ES-I3 (cell line): ENCODE data around the gene PLEKHA3.

Experiments used
- H3K36me3 ChIP-seq: 2 replicates; pipeline ENCODE4 v1.6.1; 2013; ENCODE audit warnings: mild to moderate bottlenecking, low read length, control low read depth, moderate library complexity; ENCODE audit not compliant: insufficient read depth
- H3K4me1 ChIP-seq: 2 replicates; pipeline ENCODE4 v1.6.1; 2013; ENCODE audit warnings: mild to moderate bottlenecking, control low read depth, low read length; ENCODE audit not compliant: insufficient read depth
- H3K9ac ChIP-seq: 2 replicates; pipeline ENCODE4 v1.6.1; 2013; ENCODE audit warnings: low read depth, mild to moderate bottlenecking, low read length, moderate library complexity
- H3K9me3 ChIP-seq: 2 replicates; pipeline ENCODE4 v1.6.1; 2013; ENCODE audit warnings: mild to moderate bottlenecking, low read length, moderate library complexity; ENCODE audit not compliant: control insufficient read depth, insufficient read depth

The PLEKHA3 gene

DNA sequence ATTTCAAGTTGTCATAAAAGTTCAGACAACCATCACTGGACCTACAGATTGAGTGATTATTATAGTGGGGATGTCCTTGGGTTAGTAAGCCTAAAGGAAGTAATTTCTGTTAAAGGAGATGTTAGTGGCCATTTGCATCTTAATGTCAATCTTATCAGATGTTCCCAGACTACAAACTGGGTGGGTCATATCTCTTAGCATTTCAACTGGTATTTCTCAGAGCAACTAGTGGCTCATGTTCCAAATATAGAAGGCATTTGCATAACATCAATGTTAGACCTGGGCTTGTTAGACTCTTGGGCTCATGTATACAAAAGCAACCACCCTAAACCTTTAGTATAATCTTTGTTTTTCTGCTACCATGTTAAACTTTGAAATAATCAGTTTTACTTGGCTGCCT, 17.9 kb downstream of the PLEKHA3 start:
- peaks cover 4% of the 10 kb centered on the region; the same call in 1 of the 2 replicates for H3K36me3 ChIP-seq
- H3K9ac ChIP-seq, result no peak overlapping the region
- 0 out of 2 replicates have a peak, but pooled peaks cover 3% of the 10 kb centered on the region for H3K4me1 ChIP-seq
- no peaks in the 10 kb centered on the region for H3K9me3 ChIP-seq

DNA sequence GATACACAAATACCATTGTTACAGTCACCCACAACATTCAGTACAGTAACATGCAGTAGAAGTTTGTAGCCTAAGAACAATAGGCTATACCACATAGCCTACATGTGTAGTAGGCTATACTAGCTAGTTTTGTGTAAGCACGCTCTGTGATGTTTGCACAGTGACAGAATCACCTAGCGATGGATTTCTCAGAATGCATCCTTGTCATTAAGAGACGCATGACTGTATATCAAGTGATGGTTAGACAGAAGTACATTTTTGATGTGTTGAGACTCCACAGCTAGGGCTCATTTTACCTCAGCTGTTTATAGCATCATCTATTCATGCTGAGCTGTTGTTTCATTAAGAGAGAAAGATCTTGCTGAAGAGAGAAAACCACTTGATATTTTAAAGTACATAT, 19.4 kb downstream of the PLEKHA3 start:
- Histone ChIP-seq H3K9ac (no peak overlapping the region), H3K9me3 (no peaks in the 10 kb centered on the region), H3K4me1 (0 out of 2 replicates have a peak, but pooled peaks cover 3% of the 10 kb centered on the region), H3K36me3 (peaks cover 4% of the 10 kb centered on the region; the same call in 1 of the 2 replicates)

DNA sequence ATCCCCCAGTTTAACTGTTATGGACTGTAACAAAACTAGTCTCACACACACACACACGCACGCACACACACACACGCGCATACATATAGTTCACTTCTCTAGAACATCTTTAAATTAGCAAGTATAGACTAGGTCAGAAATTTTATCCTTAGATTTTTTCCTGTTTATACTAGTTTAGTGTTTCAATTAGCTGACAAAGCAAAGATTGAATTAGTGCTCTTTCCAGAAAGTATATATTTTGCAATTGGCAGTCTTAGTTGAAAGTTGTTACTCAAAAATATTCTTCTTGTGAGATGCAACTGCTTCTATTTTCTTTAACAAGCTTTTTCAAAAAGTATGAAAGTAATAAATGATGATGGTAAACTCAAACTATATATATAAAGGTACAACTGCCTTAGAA, 22.5 kb downstream of the PLEKHA3 start:
- Histone ChIP-seq H3K36me3 (peaks cover 4% of the 10 kb centered on the region; the same call in 1 of the 2 replicates), H3K9me3 (no peaks in the 10 kb centered on the region), H3K9ac (no peak overlapping the region), H3K4me1 (peaks cover 13% of the 10 kb centered on the region)

DNA sequence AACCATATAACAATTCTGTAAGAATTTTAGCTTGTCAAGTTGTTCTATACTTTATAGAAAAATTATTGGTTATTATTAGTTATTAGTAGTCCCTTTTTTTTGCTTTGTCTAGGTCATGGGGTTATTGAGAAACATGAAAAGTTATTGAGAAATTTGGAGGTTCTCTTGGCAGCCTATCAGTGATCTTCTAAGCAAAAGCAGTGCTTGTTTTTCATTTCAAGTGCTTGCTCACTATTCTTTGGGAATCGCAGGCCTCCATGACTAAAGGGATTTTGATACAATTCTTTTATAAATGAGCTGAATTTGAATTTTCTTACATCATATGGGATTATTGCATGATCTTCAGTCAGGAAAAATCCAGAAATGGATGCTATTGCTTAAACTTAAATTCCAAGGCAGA, 25.8 kb downstream of the PLEKHA3 start:
- H3K36me3 ChIP-seq, result no peaks in the 10 kb centered on the region
- peaks cover 16% of the 10 kb centered on the region for H3K4me1 ChIP-seq
- no peaks in the 10 kb centered on the region for H3K9me3 ChIP-seq
- no peak overlapping the region for H3K9ac ChIP-seq

DNA sequence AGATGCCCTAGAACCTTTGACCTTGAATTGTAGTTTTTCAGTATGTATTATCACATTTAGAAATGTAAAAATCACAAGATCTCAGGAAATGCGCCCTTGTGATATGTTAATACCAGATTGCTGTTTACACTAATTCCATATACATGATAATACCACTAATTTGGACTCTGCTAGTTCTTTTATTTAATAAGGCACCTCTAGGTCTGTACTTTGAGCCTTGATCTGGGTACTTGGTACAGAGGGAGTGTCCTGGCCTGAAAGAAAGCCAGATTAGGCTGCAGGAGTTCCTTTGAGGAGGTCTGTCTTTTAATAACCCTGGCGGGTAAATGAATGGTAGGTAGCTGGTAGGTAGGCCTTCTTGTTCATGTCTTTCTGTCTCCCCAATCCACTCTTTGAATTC, 26.3 kb downstream of the PLEKHA3 start:
- no peaks in the 10 kb centered on the region for H3K9me3 ChIP-seq
- H3K36me3 ChIP-seq, result no peaks in the 10 kb centered on the region
- H3K4me1 ChIP-seq, result peaks cover 16% of the 10 kb centered on the region
- no peak overlapping the region for H3K9ac ChIP-seq

DNA sequence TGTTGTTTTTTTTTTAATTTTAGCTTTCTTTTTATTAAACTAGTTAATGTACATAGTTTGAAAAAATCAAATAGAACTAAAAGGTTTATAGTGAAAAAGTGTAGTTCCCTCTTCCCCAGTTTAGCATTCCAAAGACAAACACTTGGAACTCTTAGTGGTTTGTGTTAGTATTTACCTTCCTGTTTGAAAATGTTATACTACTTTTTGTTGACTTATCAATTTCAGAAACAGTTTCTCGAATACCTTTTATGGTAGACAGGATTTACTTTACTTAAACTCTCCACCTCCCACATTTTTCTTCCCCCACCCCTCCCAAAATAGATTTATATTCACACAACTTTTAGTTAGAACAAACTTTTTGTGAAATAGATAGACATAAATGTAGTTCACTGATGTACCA, 26.7 kb downstream of the PLEKHA3 start:
- Histone ChIP-seq H3K9me3 (no peaks in the 10 kb centered on the region), H3K9ac (no peak overlapping the region), H3K36me3 (no peaks in the 10 kb centered on the region), H3K4me1 (peaks cover 16% of the 10 kb centered on the region)

DNA sequence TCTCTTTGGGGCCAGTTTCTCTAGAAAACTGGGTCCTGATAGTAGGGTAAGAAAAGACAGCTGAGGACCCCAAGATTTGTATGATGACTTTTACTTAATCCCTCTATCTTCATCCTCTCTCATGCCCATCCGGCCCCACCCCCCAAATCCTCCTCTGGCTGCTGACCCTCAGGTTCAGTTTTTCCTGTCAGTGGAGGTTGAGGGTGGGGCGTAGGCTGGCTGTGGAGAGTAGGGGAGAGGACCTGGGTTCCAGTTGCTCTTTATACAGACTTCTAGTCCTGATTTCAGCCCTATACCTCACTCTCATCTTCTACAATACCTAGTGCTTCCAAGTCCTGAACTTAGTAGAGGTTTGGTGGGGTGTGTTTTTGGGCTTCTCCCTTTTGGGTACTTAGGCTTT, 28.4 kb downstream of the PLEKHA3 start:
- no peak overlapping the region for H3K9ac ChIP-seq
- no peaks in the 10 kb centered on the region for H3K36me3 ChIP-seq
- peaks cover 16% of the 10 kb centered on the region for H3K4me1 ChIP-seq
- no peaks in the 10 kb centered on the region for H3K9me3 ChIP-seq

DNA sequence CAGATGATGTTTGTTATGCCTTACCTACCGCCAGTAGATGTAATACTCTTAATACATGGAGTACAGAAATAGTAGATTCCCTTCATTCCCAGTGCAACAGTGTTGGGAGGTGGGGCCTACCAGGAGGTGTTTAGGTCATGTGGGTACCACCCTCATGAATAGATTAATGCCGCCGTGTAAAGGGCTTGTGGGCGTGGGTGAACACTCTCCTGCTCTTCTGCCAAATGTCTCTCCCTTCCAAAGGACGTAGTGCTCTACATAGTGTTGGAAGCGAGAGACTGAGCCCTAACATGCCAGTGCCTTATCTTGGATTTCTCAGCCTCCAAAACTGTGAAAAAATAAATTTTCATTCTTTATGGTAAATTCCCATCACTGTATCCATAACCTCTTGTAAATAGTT, 30.1 kb downstream of the PLEKHA3 start:
- no peaks in the 10 kb centered on the region for H3K36me3 ChIP-seq
- H3K9me3 ChIP-seq, result no peaks in the 10 kb centered on the region
- H3K9ac ChIP-seq, result no peak overlapping the region
- peaks cover 16% of the 10 kb centered on the region for H3K4me1 ChIP-seq

DNA sequence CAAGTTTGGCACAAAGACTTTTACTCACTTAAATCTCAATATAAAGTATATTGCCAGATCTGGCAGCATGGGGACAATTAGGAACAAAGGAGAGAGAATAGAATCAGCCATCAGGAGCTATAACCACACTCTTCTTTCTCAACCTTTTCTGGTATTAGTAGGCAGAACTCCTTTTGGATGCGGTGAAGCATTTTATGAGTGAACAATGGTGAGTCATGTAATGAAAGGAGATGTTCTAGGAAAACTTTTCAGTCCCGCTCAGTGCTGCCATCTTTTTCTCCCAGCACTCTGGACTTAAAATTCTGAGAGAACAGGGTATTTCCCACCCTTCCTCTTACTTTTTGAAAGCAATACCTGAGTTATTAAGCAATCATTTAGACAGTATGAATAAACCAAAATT, 32.2 kb downstream of the PLEKHA3 start:
- Histone ChIP-seq H3K9me3 (no peaks in the 10 kb centered on the region), H3K4me1 (0 out of 2 replicates have a peak, but pooled peaks cover 6% of the 10 kb centered on the region), H3K36me3 (no peaks in the 10 kb centered on the region), H3K9ac (no peak overlapping the region)

DNA sequence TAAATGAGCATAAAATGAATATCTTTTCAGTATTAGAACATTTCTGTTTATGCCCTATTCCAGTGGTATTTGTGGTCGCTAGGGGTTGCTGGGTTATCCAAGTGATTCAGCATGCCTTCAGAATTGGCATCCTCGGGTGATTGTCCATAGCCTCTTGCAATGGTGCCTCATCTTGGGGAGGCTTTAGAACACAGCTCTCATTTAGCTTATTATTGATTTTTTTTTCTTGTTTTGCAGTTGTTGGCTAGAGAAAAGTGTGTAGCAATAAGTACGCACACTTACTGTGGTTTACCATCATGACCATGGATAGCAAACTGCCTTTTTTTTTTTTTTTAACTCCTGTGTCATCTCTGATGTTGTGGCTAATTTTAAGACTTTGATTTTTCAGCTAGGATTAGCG, 33.6 kb downstream of the PLEKHA3 start:
- Histone ChIP-seq H3K9me3 (no peaks in the 10 kb centered on the region), H3K36me3 (no peaks in the 10 kb centered on the region), H3K4me1 (0 out of 2 replicates have a peak, but pooled peaks cover under 1% of the 10 kb centered on the region), H3K9ac (no peak overlapping the region)

DNA sequence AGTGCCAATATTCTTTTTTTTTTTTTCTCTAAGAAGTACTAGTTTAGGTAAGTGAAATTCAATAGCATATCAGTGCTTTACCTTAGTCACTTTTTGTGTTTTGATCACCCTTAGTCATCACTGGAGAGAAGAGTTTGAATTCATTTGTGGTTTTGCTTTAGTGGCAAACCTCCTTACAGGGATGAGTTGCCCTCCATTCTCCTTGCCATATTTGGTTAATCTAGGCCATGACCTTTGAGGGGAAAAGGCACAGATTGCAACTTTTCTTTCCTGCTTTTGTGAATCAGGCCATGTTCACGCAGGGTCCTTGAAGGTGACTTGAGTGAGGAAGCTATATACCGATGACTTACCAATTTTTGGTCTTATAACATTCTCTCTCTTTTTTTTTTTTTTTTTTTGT, 34.4 kb downstream of the PLEKHA3 start:
- Histone ChIP-seq H3K9ac (no peak overlapping the region), H3K9me3 (no peaks in the 10 kb centered on the region), H3K4me1 (no peaks in the 10 kb centered on the region), H3K36me3 (no peaks in the 10 kb centered on the region)

DNA sequence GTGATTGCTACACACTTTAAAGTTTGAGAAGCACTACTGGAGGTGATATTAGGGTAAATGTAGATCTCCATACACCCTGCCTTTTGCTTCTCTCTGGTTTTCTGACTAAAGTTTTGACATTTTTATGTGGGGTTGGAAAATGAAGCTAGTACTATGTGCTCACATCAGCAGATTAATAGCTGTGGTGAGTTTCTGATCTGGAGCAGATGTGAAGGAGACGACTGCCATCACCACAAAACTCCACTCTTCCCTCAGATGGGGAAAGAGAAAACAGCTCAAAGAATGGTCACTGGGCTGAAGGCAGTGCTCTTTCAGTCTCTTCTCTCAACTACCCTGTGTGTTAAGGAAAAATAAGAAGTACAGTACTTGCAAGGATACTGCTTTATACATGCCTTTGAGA, 37.2 kb downstream of the PLEKHA3 start:
- Histone ChIP-seq H3K4me1 (no peaks in the 10 kb centered on the region), H3K36me3 (no peaks in the 10 kb centered on the region), H3K9me3 (no peaks in the 10 kb centered on the region), H3K9ac (no peak overlapping the region)

DNA sequence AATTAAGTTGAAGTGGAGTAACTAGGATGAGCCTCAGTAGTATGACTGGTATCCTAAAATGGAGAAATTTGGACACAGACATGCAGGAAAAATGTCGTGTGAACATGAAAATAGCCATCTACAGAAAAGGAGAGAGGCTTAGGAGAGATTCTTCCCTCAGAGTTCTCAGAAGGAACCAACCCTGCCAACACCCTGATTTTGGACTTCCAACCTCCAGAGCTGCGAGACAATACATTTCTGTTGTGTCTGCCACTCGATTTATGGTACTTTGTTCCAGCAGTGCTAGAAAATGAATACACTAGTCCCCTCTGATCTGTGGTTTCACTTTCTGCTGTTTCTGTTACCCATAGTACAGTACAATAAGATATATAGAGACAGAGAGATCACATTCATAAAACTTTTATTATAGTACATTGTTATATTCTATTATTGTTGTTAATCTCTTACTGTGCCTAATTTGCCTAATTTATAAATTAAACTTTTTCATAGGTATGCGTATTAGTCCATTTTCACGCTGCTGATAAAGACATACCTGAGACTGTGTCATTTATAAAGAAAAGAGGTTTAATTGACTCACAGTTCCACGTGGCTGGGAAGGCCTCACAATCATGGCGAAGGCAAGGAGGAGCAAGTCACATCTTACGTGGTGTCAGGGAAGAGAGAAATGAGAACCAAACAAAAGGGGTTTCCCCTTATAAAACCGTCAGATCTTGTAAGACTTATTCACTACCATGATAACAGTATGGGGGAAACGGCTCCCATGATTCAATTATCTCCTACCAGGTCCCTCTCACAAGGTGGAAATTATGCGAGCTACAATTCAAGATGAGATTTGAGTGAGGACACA, 41.3 kb downstream of the PLEKHA3 start:
- H3K36me3 ChIP-seq, result no peaks in the 10 kb centered on the region
- H3K4me1 ChIP-seq, result no peaks in the 10 kb centered on the region
- H3K9me3 ChIP-seq, result no peaks in the 10 kb centered on the region
- no peak overlapping the region for H3K9ac ChIP-seq

DNA sequence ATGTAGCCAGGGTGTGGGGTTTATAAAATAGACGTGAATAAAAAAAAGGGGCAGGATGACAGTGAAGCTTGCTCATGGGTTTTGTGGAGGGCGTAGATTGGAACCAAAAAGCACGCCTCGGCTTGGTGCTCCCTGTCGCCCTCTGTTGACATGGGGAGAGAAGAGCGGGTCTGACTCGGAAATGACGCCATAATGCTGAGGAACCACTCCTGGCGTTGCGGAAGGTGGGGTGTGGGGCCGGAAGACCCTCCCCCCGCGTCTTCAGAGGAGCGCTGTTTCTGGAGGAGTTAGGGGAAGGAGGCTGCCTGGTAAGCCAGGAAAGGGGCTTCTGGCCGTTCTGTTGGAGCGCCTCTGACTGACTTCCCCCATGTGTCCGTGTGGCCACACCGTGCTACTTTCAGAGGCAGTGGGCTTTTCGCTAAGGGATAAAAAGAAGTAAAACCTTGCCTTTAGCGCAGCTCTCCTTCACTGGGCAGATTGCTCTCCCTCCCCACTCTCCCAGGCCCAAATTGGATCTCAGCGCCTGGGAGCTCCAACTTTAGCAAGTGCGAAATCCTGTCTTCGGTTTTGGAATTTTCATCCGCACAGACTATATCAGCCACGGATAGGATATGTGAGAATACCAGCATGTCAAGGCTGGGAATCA, 42.8 kb downstream of the PLEKHA3 start:
- Histone ChIP-seq H3K9ac (peak overlapping the region; percentile 74), H3K9me3 (no peaks in the 10 kb centered on the region), H3K4me1 (no peaks in the 10 kb centered on the region), H3K36me3 (no peaks in the 10 kb centered on the region)

DNA sequence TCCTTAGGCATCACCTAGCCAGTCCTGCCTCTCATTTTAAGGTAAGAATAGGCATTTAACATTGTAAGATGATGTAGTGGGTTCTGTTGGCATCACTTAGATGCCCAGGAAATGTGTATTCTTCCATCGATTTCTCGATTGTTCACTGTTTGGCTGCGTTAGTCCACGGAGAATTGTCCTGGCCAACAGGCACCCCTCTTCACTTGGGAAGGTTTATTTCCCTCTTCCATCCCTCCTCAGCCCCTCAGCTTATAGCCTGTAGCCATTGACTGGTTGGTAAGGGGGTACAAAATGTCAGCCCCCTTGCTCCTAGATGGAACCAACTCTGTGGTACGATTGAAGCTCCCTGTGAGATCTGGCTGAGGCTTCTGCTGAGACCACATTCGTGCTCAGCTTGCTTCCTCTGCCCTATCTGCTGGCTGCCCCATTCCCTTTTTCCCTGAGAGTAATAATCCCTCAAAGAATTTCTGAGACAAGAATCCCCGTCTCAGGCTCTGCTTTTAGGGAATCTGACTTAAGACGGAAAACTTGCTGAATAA, 43.4 kb downstream of the PLEKHA3 start:
- Histone ChIP-seq H3K9ac (peak overlapping the region; percentile 74), H3K9me3 (no peaks in the 10 kb centered on the region), H3K36me3 (no peaks in the 10 kb centered on the region; the same call in 1 of the 2 replicates), H3K4me1 (no peaks in the 10 kb centered on the region)
